Measurements from ENCODE around the gene CCDC192. TPM values are rescaled to one million over a fixed set of nuclear protein-coding genes. Genes with fewer than 3 reads are reported as not detected.

Gene CCDC192
- total RNA-seq, 3 donors from 2014 or later, result 1.0 TPM; not detected in 2

DNA sequence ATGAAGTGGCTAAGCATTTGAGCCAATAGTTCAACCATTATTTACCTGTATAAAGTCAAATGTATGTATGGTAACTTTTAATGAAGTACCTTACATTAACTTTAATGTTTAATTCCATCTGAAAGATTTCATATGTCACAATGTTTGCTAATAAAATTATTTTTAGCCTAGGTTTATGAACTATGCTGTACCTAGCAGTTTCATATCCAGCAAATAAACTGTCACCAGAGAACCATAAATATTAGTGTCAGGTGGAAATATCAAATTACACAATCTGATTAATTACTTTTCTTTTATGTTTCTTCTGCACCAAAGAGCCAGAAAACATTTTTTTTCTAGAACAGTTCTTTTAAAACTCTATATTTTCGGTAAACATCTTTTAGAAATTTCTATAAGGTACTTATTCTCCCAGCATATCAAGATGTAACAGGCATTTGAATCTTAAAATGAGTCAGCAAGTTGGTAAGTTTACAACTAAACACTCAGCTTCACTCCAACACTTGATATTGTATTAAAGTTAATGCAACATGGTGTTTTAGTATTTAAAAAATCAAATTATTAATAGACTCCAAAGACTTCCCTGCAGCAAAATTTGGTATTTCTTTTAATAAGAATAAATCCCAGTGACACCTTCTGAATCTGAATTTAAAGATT is 8.5 kb upstream of the CCDC192 start:
- Histone ChIP-seq H3K36me3 (ENCODE audit: low read depth) (no peaks in the 10 kb centered on the region), H3K9me3 (no peaks in the 10 kb centered on the region), H3K4me1 (ENCODE audit: low read depth) (no peaks in the 10 kb centered on the region), H3K4me3 (no peak overlapping the region)
- ATAC-seq, result no peak
- intact Hi-C loops (cut with DNase I, micrococcal nuclease), result no loop called here
- DNase-seq, result no peak
- TF ChIP-seq CTCF (IDR thresholded peaks at IDR 0.05), result no peak

GRCh38 chr5:127695346-127695745 is 7.8 kb upstream of the CCDC192 start:
- Histone ChIP-seq H3K4me3 (no peak overlapping the region), H3K36me3 (ENCODE audit: low read depth) (no peaks in the 10 kb centered on the region), H3K9me3 (no peaks in the 10 kb centered on the region), H3K4me1 (ENCODE audit: low read depth) (no peaks in the 10 kb centered on the region)
- ATAC-seq (no peak), DNase-seq (no peak)
- TF ChIP-seq CTCF (IDR thresholded peaks at IDR 0.05), result no peak
- intact Hi-C loops (cut with DNase I, micrococcal nuclease), result no loop called here

DNA sequence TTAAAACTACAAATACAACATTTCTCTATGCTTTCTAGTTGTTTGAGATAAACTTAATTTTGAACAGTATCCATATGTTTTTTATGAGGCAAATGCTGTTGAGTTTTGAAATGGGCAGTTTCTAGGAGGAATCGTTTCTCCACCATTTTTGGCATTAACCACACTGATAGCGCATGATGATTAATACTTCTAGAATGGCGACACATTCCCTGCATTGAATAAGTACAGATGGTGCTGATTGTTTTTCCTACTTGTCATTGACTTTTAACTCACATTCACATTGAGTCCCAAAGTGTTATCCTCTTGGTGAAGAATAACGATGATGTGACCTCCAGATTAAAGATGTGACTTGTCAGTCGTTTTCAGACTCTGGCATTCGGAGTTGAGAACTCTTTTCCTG is 6.5 kb upstream of the CCDC192 start:
- intact Hi-C loops (cut with DNase I, micrococcal nuclease), result no loop called here
- H3K36me3 ChIP-seq (ENCODE audit: low read depth), result no peaks in the 10 kb centered on the region
- TF ChIP-seq CTCF (IDR thresholded peaks at IDR 0.05), result no peak
- ATAC-seq, result no peak
- DNase-seq, result no peak
- no peaks in the 10 kb centered on the region for H3K4me1 ChIP-seq (ENCODE audit: low read depth)
- no peak overlapping the region for H3K4me3 ChIP-seq
- no peaks in the 10 kb centered on the region for H3K9me3 ChIP-seq

- Histone ChIP-seq H3K9me3 (no peaks in the 10 kb centered on the region), H3K4me3 (no peak overlapping the region), H3K36me3 (ENCODE audit: low read depth) (no peaks in the 10 kb centered on the region), H3K4me1 (ENCODE audit: low read depth) (no peaks in the 10 kb centered on the region)
- ATAC-seq (no peak), DNase-seq (no peak)
- intact Hi-C loops (cut with DNase I, micrococcal nuclease), result no loop called here
- no peak for TF ChIP-seq CTCF (IDR thresholded peaks at IDR 0.05)
Measured at GRCh38 chr5:127697894-127698600, 5.1 kb upstream of the CCDC192 start.

DNA sequence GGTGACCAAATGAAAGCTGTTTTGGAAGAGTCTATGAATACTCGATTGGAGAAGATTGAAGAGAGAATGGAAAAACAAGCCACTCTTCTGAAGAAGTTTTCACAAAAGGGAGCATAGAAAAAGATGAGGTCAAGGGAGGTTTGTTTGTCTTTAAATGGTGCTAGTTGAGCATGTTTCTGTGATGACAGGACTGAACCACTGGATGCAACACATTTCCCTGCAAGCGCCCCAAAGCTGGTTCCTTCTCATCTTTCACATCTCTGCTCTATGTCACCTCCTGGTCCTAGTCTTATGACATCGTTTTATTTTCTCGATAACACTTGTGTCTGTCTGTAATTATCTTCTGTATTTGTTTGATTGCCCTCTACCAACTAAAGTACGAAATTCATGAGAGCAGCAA is 3.8 kb upstream of the CCDC192 start:
- H3K4me3 ChIP-seq, result no peak overlapping the region
- DNase-seq (no peak), ATAC-seq (no peak)
- no peaks in the 10 kb centered on the region for H3K9me3 ChIP-seq
- TF ChIP-seq CTCF (IDR thresholded peaks at IDR 0.05), result no peak
- intact Hi-C loops (cut with DNase I, micrococcal nuclease), result no loop called here
- H3K4me1 ChIP-seq (ENCODE audit: low read depth), result no peaks in the 10 kb centered on the region
- H3K36me3 ChIP-seq (ENCODE audit: low read depth), result no peaks in the 10 kb centered on the region
